ENCODE data around the gene APH1A.
"Not testable (repeated sequence)": the region's sequence is repeated elsewhere in the genome, so short reads cannot be mapped to it uniquely, and the experiment has no call there.

Gene APH1A

GRCh38 chr1:150233359-150234308, 35.2 kb downstream of the APH1A start:
- DNase-seq = no peak

GRCh38 chr1:150232921-150233320, 35.9 kb downstream of the APH1A start:
- DNase-seq = not testable (repeated sequence)

DNA sequence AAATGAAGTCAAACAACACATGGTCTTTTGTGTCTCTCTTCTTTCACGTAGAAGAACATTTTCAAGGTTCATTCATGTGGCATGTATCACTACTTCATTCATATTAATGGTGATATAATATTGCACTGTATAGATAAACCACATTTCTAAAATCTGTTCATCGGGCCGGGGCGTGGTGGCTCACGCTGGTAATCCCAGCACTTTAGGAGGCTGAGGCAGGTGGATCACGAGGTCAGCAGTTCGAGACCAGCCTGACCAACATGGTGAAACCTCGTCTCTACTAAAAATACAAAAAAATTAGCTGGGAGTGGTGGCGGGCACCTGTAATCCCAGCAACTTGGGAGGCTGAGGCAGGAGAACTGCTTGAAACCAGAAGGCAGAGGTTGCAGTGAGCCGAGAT, 40.6 kb downstream of the APH1A start:
- DNase-seq = not testable (repeated sequence)

DNA sequence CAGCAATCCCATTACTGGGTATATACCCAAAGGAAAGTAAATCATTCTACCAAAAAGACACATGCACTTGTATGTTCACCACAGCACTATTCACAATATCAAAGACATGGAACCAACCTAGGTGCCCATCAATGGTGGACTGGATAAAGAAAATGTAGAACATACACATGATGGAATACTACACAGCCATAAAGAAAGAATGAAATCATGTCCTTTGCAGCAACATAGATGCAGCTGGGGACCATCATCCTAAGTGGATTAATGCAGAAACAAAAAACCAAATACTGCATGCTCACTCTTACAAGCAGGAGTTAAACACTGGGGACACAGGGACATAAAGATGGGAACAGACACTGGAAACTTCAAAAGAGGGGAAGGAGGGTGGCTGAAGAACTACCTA, 41.6 kb downstream of the APH1A start:
- DNase-seq = no peak

- DNase-seq = no peak
Observed at GRCh38 chr1:150226486-150226885, 42.3 kb downstream of the APH1A start.

DNA sequence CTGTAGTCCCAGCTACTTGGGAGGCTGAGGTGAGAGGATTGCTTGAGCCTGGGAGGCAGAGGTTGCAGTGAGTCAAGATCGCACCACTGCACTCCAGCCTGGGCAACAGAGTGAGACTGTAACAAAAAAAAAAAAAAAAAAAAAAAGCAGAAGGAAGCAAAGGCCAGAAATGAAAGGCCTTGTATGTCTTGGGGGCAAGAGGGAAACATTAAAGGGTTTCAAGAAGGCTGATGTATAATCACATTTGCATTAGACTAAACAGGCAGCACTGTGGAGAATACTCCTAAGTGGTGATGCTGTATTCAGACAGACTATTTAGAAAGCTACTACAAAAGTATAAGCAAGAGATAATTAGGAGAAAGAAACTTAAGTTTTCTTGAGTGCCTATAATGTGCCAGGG, 43.3 kb downstream of the APH1A start:
- no peak for DNase-seq

GRCh38 chr1:150224983-150225382, 43.8 kb downstream of the APH1A start:
- no peak for DNase-seq

- DNase-seq = no peak
Observed at GRCh38 chr1:150221552-150221951, 47.3 kb downstream of the APH1A start.

DNA sequence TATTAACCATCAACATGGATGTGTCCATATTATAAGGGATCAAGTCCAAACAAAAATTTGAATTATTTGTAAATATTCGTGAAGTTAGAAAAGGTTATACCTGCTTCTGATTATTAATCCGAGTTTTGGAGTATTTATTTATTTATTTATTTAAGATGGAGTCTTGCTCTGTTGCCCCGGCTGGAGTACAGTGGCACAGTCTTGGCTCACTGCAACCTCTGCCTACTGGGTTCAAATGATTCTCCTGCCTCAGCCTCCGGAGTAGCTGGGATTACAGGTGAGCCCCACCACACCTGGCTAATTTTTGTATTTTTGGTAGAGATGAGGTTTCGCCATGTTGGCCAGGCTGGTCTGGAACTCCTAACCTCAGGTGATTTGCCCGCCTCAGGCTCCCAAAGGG, 53.0 kb downstream of the APH1A start:
- DNase-seq = not testable (repeated sequence)
